WTC11 (cell line): ENCODE results near the gene RREB1. TPM values are rescaled to one million over a fixed set of nuclear protein-coding genes. Genes with fewer than 3 reads are reported as not detected.

Experiments
- ATAC-seq: fragments of 200-7000 bp; cut with Tn5 transposase; 2 replicates; pipeline ENCODE4 v1.10.0; 2021; ENCODE audit warnings: mild to moderate bottlenecking, moderate library complexity
- CTCF ChIA-PET: fragments of 300-600 bp; sonication (Branson Sonifier 250); formaldehyde crosslinking; loops from one replicate; lab custom pipeline; 2021; ENCODE audit warnings: antibody characterized with exemption; lab: Charles Lee
- POLR2A ChIA-PET: fragments of 350-600 bp; sonication (Branson Sonifier 250); formaldehyde crosslinking; loops from one replicate; lab custom pipeline; 2021; ENCODE audit warnings: antibody characterized with exemption; lab: Charles Lee
- DNase-seq: peaks from one replicate; pipeline ENCODE4 v3.0.0; 2021; ENCODE audit warnings: low spot score
- H3K27ac Mint-ChIP-seq: 2 replicates; pipeline ENCODE4 v1.8.0; 2021; ENCODE audit warnings: mixed read lengths
- H3K27me3 Mint-ChIP-seq: 2 replicates; pipeline ENCODE4 v1.8.0; 2021; ENCODE audit warnings: low read depth, mild to moderate bottlenecking, moderate library complexity, mixed read lengths
- H3K36me3 Mint-ChIP-seq: 2 replicates; pipeline ENCODE4 v1.8.0; 2021; ENCODE audit warnings: mixed read lengths
- H3K4me1 Mint-ChIP-seq: 2 replicates; pipeline ENCODE4 v1.8.0; 2022; ENCODE audit warnings: mixed read lengths
- H3K4me3 Mint-ChIP-seq: 2 replicates; pipeline ENCODE4 v1.8.0; 2021; ENCODE audit warnings: mild to moderate bottlenecking, moderate library complexity, mixed read lengths
- H3K9me3 Mint-ChIP-seq: 2 replicates; pipeline ENCODE4 v1.8.0; 2021; ENCODE audit warnings: mixed read lengths
- ATF6 ChIP-seq: sonication (generic); formaldehyde crosslinking; IDR thresholded peaks from 2 replicates; pipeline ENCODE4 v1.8.1; 2023; ENCODE audit warnings: mild to moderate bottlenecking, missing genetic modification reagents
- EMX1 ChIP-seq: fragments of 250-450 bp; sonication (Bioruptor Pico); IDR thresholded peaks from 2 replicates; pipeline ENCODE4 v1.8.0; 2021; ENCODE audit warnings: mild to moderate bottlenecking
- FOXP1 ChIP-seq: sonication (generic); formaldehyde crosslinking; IDR thresholded peaks from 2 replicates; pipeline ENCODE4 v1.8.0; 2022; ENCODE audit warnings: missing genetic modification reagents, mild to moderate bottlenecking, moderate library complexity, borderline replicate concordance
- FOXP4 ChIP-seq: sonication (generic); formaldehyde crosslinking; IDR thresholded peaks from 2 replicates; pipeline ENCODE4 v1.8.0; 2022; ENCODE audit warnings: mild to moderate bottlenecking, missing genetic modification reagents
- KAT7 ChIP-seq: sonication (generic); formaldehyde crosslinking; IDR thresholded peaks from 2 replicates; pipeline ENCODE4 v1.8.1; 2023; ENCODE audit warnings: missing genetic modification reagents, mild to moderate bottlenecking, borderline replicate concordance
- MYBL2 ChIP-seq: sonication (generic); formaldehyde crosslinking; IDR thresholded peaks from 2 replicates; pipeline ENCODE4 v1.8.1; 2023; ENCODE audit warnings: mild to moderate bottlenecking, moderate library complexity, missing genetic modification reagents
- NFATC4 ChIP-seq: fragments of 250-450 bp; sonication (Bioruptor Pico); IDR thresholded peaks from 2 replicates; pipeline ENCODE4 v1.9.0; 2021; ENCODE audit warnings: mild to moderate bottlenecking
- NR1H2 ChIP-seq: sonication (generic); formaldehyde crosslinking; IDR thresholded peaks from 2 replicates; pipeline ENCODE4 v1.9.0; 2021; ENCODE audit warnings: mild to moderate bottlenecking, moderate library complexity, missing genetic modification reagents
- OVOL2 ChIP-seq: fragments of 250-450 bp; sonication (Bioruptor Pico); IDR thresholded peaks from 2 replicates; pipeline ENCODE4 v1.9.0; 2021; ENCODE audit warnings: mild to moderate bottlenecking, borderline replicate concordance
- SOX15 ChIP-seq: fragments of 250-450 bp; sonication (Bioruptor Pico); IDR thresholded peaks from 2 replicates; pipeline ENCODE4 v1.9.0; 2021; ENCODE audit warnings: mild to moderate bottlenecking
- USF2 ChIP-seq: sonication (generic); formaldehyde crosslinking; IDR thresholded peaks from 2 replicates; pipeline ENCODE4 v1.8.1; 2023; ENCODE audit warnings: mild to moderate bottlenecking, missing genetic modification reagents, moderate library complexity
- ZMAT4 ChIP-seq: fragments of 250-450 bp; sonication (Bioruptor Pico); IDR thresholded peaks from 2 replicates; pipeline ENCODE4 v1.9.0; 2021; ENCODE audit warnings: mild to moderate bottlenecking
- total RNA-seq: library from RNA; stranded (reverse); gene quantifications from 3 replicates; pipeline ENCODE4 v1.2.3, GENCODE V29; 2021
- TF ChIP-seq, protein P1 (sequence below): fragments of 250-450 bp; sonication (Bioruptor Pico); IDR thresholded peaks from 2 replicates; pipeline ENCODE4 v1.9.0; 2021; ENCODE audit warnings: mild to moderate bottlenecking, borderline replicate concordance
- TF ChIP-seq, protein P2 (sequence below): sonication (generic); formaldehyde crosslinking; IDR thresholded peaks from 2 replicates; pipeline ENCODE4 v1.8.0; 2023; ENCODE audit warnings: missing genetic modification reagents, mild to moderate bottlenecking, borderline replicate concordance

Gene RREB1
- total RNA-seq, 1 experiment from 2014 or later: 38.5 TPM

DNA sequence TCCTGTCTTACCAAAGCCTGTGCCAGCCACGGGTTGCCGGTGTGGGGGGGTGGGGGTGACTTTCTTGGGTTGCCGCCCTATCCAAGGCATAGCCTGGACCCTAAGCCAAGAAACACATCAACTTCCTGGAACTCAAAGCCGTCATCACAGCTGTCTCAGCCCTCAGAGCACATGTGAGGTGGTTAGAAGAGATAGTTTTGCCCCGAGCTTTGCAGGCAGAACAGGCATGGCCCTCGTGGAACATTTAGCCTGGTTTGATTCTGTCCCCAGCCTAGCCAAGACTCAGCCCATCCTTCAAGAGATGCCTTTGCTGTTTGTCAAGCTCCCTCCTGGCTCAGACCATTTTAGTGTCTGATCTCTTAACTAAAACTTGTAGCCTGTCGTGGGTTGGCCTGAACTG is 64.9 kb downstream of the RREB1 start (continued):
- TF ChIP-seq, protein P1, sequence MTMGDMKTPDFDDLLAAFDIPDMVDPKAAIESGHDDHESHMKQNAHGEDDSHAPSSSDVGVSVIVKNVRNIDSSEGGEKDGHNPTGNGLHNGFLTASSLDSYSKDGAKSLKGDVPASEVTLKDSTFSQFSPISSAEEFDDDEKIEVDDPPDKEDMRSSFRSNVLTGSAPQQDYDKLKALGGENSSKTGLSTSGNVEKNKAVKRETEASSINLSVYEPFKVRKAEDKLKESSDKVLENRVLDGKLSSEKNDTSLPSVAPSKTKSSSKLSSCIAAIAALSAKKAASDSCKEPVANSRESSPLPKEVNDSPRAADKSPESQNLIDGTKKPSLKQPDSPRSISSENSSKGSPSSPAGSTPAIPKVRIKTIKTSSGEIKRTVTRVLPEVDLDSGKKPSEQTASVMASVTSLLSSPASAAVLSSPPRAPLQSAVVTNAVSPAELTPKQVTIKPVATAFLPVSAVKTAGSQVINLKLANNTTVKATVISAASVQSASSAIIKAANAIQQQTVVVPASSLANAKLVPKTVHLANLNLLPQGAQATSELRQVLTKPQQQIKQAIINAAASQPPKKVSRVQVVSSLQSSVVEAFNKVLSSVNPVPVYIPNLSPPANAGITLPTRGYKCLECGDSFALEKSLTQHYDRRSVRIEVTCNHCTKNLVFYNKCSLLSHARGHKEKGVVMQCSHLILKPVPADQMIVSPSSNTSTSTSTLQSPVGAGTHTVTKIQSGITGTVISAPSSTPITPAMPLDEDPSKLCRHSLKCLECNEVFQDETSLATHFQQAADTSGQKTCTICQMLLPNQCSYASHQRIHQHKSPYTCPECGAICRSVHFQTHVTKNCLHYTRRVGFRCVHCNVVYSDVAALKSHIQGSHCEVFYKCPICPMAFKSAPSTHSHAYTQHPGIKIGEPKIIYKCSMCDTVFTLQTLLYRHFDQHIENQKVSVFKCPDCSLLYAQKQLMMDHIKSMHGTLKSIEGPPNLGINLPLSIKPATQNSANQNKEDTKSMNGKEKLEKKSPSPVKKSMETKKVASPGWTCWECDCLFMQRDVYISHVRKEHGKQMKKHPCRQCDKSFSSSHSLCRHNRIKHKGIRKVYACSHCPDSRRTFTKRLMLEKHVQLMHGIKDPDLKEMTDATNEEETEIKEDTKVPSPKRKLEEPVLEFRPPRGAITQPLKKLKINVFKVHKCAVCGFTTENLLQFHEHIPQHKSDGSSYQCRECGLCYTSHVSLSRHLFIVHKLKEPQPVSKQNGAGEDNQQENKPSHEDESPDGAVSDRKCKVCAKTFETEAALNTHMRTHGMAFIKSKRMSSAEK (CRISPR knock-in tag): no peak
- no peak for TF ChIP-seq FOXP4
- TF ChIP-seq USF2 (CRISPR knock-in tag): no peak
- TF ChIP-seq, protein P2, sequence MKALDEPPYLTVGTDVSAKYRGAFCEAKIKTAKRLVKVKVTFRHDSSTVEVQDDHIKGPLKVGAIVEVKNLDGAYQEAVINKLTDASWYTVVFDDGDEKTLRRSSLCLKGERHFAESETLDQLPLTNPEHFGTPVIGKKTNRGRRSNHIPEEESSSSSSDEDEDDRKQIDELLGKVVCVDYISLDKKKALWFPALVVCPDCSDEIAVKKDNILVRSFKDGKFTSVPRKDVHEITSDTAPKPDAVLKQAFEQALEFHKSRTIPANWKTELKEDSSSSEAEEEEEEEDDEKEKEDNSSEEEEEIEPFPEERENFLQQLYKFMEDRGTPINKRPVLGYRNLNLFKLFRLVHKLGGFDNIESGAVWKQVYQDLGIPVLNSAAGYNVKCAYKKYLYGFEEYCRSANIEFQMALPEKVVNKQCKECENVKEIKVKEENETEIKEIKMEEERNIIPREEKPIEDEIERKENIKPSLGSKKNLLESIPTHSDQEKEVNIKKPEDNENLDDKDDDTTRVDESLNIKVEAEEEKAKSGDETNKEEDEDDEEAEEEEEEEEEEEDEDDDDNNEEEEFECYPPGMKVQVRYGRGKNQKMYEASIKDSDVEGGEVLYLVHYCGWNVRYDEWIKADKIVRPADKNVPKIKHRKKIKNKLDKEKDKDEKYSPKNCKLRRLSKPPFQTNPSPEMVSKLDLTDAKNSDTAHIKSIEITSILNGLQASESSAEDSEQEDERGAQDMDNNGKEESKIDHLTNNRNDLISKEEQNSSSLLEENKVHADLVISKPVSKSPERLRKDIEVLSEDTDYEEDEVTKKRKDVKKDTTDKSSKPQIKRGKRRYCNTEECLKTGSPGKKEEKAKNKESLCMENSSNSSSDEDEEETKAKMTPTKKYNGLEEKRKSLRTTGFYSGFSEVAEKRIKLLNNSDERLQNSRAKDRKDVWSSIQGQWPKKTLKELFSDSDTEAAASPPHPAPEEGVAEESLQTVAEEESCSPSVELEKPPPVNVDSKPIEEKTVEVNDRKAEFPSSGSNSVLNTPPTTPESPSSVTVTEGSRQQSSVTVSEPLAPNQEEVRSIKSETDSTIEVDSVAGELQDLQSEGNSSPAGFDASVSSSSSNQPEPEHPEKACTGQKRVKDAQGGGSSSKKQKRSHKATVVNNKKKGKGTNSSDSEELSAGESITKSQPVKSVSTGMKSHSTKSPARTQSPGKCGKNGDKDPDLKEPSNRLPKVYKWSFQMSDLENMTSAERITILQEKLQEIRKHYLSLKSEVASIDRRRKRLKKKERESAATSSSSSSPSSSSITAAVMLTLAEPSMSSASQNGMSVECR (CRISPR knock-in tag): no peak
- TF ChIP-seq OVOL2 (CRISPR knock-in tag): no peak
- TF ChIP-seq MYBL2 (CRISPR knock-in tag): no peak

- H3K36me3 Mint-ChIP-seq: peaks cover 13% of the 10 kb centered on the region
- DNase-seq (peak; percentile 50), ATAC-seq (peak; percentile 82)
- H3K27me3 Mint-ChIP-seq: no peaks in the 10 kb centered on the region
- H3K4me1 Mint-ChIP-seq: peaks cover 67% of the 10 kb centered on the region
- peak overlapping the region; percentile 59 for H3K4me3 Mint-ChIP-seq
- ChIA-PET CTCF (no interaction called here), POLR2A (interaction anchor here (0.6 kb wide), 2 partner anchors 15 to 449 kb away, joined by 4 to 7 read pairs; no protein-coding TSS in a partner anchor)
- peak overlapping the region; percentile 98 for H3K27ac Mint-ChIP-seq
- no peaks in the 10 kb centered on the region for H3K9me3 Mint-ChIP-seq
- no peak for TF ChIP-seq USF2 (CRISPR knock-in tag)
- TF ChIP-seq EMX1 (CRISPR knock-in tag): no peak
- no peak for TF ChIP-seq SOX15
- TF ChIP-seq MYBL2 (CRISPR knock-in tag): no peak
- TF ChIP-seq KAT7: no peak
- TF ChIP-seq ZMAT4 (CRISPR knock-in tag): no peak
- TF ChIP-seq NR1H2 (CRISPR knock-in tag): no peak
- TF ChIP-seq ATF6 (CRISPR knock-in tag): no peak
- TF ChIP-seq NFATC4 (CRISPR knock-in tag): no peak
- TF ChIP-seq FOXP1 (CRISPR knock-in tag): no peak
Measured at GRCh38 chr6:7173843-7174503, 66.2 kb downstream of the RREB1 start.
